Measurements from ENCODE around the gene VGLL4.

Gene VGLL4

GRCh38 chr3:11653298-11654055 lies 9.8 kb upstream of the VGLL4 start:
- no peak for DNase-seq (ENCODE audit: low spot score)

GRCh38 chr3:11651900-11652299 lies 8.2 kb upstream of the VGLL4 start:
- peak; percentile 60 for DNase-seq (ENCODE audit: low spot score)

- DNase-seq (ENCODE audit: low spot score): no peak
Measured at GRCh38 chr3:11651477-11651876, 7.8 kb upstream of the VGLL4 start.

GRCh38 chr3:11650391-11650790 lies 6.7 kb upstream of the VGLL4 start:
- DNase-seq (ENCODE audit: low spot score): no peak

DNA sequence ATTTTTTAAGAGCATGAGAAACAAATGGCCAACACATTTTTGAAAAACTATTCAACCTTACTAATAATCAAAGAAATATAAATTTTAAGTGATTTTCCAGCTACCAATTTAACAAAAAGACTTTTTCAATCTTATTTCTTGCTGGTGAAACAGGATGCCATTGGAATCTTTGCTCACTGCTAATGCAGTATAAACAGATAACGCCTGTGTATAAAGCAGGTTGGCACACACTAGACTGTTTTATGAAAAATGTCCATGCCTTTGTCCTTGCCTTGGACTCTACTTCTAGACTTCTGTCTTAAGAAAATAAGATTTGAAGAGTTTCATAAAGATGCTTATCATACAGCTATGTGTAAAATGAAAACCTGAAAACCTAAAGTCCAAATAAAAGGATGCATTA lies 5.0 kb upstream of the VGLL4 start:
- no peak for DNase-seq (ENCODE audit: low spot score)

GRCh38 chr3:11643201-11643603 lies 513 bp downstream of the VGLL4 start:
- DNase-seq (ENCODE audit: low spot score): peak; percentile 69

GRCh38 chr3:11642431-11643191 lies 1.1 kb downstream of the VGLL4 start:
- peak; percentile 79 for DNase-seq (ENCODE audit: low spot score)

- DNase-seq (ENCODE audit: low spot score): peak; percentile 67
Measured at GRCh38 chr3:11641683-11642430, 1.9 kb downstream of the VGLL4 start.

- peak; percentile 23 for DNase-seq (ENCODE audit: low spot score)
Measured at GRCh38 chr3:11641316-11641682, 2.4 kb downstream of the VGLL4 start.

DNA sequence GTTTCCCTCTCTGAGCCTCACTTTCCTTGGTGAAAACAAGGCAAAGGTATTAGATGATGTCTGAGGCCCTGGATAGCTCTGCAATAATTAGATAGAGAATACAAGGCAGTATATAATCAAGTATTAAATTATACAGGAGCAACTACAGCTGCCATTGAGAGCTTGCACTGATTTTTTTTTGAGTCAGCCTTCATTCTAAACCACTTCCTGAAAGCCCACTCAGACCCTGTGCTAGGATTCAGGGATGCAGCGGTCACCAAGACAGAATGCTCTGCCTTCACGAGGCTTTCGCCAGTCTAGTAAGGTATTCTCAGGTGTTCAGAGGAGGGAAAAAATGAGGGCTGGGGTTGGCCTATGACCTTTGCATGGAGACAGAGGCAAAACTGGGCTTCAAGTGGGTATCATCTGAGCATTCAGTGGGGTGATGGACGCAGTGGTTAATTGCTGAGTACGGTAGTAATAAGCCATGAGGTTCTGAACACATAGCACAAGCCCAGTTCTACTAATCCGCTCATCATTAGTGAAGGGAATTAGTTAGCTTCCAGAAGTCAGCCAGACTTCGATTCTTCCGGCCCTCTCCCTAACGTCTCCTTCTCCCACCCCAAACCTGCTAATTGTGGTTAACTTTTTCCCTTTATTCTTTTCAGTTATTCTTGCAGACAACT lies 3.6 kb downstream of the VGLL4 start:
- DNase-seq (ENCODE audit: low spot score): no peak

DNA sequence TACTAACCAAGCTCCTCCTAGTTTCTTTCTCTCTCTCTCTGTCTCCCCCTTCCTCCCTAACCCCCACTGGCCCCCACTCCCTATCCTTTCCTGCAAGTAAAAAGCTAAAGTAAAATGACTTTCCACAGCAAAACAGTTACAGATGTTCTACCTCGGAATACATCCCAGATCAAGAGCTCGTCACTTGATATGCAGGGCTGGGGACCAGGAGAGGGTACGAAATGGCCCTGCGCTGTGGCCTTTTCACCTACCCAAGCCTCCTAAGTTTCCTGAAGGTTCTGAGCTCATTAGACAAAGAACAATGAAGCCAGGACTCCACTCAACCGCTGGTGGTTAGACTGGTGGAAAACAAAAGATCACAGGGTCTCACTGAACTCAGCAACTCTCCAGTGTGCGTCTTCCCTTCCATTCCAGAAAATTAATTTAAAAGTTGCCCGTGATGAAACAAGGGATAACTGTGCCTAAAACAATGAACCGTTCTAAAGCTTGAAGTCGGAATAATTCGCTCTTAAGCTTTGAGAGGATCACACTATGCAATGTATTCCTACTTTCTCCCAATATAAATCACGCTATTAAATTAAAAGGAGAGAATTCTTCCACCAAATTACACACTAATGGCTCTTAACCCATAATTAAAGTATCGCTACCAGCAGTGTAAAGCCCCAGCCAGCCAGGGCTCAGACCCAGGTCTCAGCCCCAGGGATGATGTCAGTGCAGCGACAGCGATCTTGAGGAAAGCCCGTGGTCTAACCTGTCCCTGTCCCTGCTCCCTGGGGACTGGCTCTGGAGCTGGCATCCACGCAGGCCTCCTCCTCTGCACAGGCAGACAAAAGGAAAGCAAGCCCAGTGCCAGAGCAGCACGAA lies 5.0 kb downstream of the VGLL4 start:
- no peak for DNase-seq (ENCODE audit: low spot score)

GRCh38 chr3:11637901-11638458 lies 5.7 kb downstream of the VGLL4 start:
- DNase-seq (ENCODE audit: low spot score): no peak

- DNase-seq (ENCODE audit: low spot score): no peak
Measured at GRCh38 chr3:11636394-11636770, 7.3 kb downstream of the VGLL4 start.

GRCh38 chr3:11635680-11636393 lies 7.9 kb downstream of the VGLL4 start:
- DNase-seq (ENCODE audit: low spot score): no peak

- no peak for DNase-seq (ENCODE audit: low spot score)
Measured at GRCh38 chr3:11634974-11635612, 8.6 kb downstream of the VGLL4 start.

DNA sequence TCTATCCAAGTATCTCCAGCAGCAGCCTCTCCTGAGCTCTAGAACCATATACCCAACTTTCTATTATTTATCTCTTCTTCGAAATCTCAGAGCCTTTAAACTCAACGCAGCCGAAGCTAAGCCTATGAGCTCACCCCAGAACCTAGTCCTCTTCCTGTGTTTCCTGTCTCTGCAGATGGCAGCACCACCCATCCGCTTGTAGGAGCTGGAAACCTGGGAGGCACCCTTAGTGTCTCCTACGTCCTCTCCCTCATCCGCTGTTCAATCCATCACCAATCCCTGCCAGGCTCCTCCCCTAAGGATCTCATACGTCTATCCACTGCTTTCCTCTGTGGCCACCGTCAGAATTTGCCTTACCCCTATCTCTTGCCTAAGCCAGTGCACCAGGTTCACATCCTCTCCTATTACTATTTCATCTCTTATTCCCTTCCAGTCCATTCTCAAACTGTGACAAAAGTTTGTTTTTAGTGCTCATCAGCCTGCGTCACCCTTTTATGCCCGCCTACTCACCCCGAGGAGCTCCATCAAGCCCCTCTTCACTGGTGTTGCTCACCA lies 9.6 kb downstream of the VGLL4 start:
- no peak for DNase-seq (ENCODE audit: low spot score)

- no peak for DNase-seq (ENCODE audit: low spot score)
Measured at GRCh38 chr3:11632966-11633365, 10.7 kb downstream of the VGLL4 start.

- no peak for DNase-seq (ENCODE audit: low spot score)
Measured at GRCh38 chr3:11632564-11632963, 11.2 kb downstream of the VGLL4 start.

GRCh38 chr3:11631820-11632219 lies 11.9 kb downstream of the VGLL4 start:
- no peak for DNase-seq (ENCODE audit: low spot score)

GRCh38 chr3:11629716-11630115 lies 14.0 kb downstream of the VGLL4 start:
- DNase-seq (ENCODE audit: low spot score): no peak

Measured in RKO (cell line).